Jurkat, Clone E6-1 (cell line): ENCODE measurements around the gene TNFAIP2.
A peak's percentile ranks its signal among the peaks of the same experiment; 100 is the strongest.
"Not testable (repeated sequence)": the region's sequence is repeated elsewhere in the genome, so short reads cannot be mapped to it uniquely, and the experiment has no call there.

Source experiments
- DNase-seq: peaks from one replicate; pipeline ENCODE4 v3.0.0-alpha.2; 2011; ENCODE audit warnings: low read depth, low spot score
- H3K4me3 ChIP-seq: 2 replicates; pipeline ENCODE4 v1.5.1; 2011; ENCODE audit warnings: mild to moderate bottlenecking, low read length, control low read depth, moderate library complexity

TNFAIP2 gene

DNA sequence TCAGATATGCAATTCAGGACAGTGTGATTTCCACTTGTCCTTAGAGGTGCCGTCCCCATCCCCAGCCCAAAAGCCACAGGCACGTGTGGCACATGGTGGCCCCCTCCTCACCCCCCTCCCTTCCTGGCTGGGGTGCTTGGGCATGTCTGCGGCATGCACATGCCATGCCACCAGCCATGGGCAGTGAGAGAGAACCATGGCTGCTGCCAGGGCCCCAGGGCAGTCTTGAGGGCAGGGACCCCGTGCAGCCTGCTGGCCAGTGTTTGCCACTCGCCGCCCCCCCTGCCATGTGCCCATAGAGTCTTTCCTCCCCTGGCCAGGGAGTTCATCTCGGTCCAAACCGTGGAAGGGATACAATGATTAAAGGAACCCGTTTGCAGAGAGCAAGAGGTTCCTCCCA lies 41.5 kb downstream of the TNFAIP2 start:
- H3K4me3 ChIP-seq, result no peak overlapping the region
- no peak for DNase-seq

DNA sequence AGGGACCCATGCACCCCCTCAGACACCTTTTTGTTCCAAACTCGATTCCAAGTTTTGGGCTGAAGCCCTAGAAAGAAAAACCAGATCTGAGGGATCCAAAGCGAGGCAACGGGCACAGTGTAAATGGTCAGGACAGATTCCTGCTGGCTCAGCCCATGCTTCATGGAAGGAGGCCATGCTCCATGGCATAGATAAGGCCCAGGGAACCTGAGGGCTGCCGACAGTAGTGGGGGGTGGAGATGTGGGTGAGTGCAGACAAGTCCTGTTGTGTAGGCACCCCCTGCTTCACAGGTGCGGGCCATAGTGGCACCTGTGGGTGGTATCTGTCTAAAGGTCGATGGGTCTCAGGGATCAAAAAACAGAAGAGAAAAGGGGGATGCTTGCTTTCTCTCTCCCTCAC lies 42.1 kb downstream of the TNFAIP2 start:
- no peak for DNase-seq
- no peak overlapping the region for H3K4me3 ChIP-seq

DNA sequence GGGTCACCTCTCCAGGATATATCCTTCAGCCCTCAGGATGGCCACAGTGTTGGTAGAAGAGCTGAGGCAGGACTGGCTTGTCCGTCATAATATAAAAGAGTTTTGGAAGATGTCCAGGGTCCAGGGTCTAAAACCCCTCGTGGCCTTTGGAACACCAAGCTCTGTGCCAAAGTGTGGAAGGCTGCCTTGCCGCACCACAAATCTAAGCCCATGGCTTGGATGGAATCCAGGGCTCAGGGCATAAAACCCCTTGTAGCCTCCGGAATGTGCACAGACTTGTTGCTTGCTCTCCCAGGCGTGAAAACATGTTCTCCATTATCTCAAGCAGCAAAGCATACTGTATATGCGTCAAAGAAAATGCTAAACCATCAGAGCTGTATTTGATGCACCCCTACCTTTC lies 46.7 kb downstream of the TNFAIP2 start:
- no peak overlapping the region for H3K4me3 ChIP-seq
- DNase-seq, result no peak

DNA sequence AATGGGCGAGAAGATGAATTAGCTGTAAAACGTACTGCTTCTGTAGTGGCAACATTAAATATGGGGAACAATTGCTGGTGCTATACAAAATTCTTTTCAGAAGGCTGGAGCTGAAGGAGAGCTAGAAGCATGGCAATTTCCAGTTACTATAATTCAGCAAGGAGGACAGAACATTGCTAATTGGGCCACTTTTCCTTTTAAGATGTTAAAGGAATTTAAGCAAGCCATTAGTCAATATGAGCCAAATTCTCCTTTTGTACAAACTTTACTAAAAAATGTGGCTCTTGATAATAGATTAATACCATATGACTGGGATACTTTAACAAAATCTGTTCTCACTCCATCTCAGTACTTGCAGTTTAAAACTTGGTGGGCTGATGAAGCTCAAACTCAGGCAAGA lies 47.9 kb downstream of the TNFAIP2 start:
- not testable (repeated sequence) for H3K4me3 ChIP-seq, DNase-seq

DNA sequence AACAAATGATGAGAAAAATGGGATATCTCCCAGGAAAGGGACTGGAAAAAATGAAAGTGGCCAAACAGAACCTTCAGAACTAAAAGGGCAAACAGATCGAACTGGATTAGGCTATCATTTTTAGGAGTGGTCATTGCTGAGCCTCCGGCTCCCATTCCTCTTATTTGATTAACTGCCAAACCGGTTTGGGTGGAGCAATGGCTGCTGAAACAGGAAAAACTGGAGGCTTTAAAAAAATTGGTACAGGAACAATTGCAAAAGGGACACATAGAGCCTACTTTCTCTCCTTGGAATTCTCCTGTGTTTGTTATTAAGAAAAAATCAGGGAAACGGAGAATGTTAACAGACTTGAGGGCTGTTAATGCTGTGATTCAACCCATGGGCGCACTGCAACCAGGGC lies 49.7 kb downstream of the TNFAIP2 start:
- DNase-seq, result no peak

DNA sequence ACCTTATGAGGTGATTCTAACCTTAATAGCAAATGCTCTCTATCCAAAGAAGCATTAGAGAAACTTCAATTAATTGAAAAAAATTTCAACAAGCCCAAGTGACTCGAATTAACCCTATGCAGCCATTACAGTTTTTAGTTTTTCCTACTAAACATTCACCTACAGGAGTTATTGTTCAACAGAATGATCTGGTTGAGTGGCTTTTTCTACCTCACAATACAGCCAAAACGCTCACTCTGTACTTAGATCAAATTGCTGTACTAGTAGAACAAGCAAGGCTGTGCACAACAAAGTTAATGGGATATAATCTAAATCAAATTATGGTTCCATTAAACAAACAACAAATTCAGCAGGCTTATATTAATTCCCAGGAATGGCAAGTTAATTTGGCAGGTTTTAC lies 50.6 kb downstream of the TNFAIP2 start:
- H3K4me3 ChIP-seq, DNase-seq: not testable (repeated sequence)

More for the DNA sequence above, 49.7 kb downstream of the TNFAIP2 start:
- no peak overlapping the region for H3K4me3 ChIP-seq

DNA sequence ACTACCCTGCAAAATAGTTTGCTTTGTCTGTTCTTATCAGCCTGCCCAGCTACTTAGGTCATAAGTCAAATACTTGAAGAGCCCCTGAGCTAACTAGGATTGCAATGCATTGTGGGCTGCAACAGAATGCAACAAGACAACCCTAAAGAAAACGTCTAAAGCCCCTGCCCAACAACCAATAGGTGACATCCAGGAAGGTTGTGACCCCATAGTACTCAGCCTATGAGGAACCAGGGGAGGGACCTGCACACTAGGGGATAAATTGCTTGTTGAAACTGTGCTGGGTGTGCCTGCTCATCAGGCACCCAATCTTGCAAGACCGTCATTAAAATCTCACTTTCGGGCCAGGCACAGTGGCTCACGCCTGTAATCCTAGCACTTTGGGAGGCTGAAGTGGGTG lies 52.9 kb downstream of the TNFAIP2 start:
- H3K4me3 ChIP-seq, result not testable (repeated sequence)
- DNase-seq, result peak; percentile 39

DNA sequence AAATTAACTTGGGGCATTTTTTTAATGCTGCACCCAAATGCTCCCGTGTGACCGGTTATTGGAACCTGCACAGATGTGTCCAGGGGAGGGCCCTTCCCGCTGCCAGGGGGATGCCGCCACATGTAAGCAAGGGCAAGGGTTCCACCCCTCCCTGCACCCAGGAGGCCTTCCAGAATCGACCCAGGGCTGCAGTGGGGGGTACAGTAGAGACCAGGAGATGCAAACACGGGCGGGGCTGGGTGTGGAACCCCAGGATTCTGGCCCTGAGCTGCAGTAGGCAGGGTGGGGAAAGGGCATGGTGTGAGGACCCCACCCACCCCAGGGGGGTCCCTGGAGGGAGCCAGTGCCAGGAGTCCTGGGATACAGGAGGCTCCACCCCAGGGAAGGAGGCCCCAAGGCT lies 54.1 kb downstream of the TNFAIP2 start:
- DNase-seq, result no peak

DNA sequence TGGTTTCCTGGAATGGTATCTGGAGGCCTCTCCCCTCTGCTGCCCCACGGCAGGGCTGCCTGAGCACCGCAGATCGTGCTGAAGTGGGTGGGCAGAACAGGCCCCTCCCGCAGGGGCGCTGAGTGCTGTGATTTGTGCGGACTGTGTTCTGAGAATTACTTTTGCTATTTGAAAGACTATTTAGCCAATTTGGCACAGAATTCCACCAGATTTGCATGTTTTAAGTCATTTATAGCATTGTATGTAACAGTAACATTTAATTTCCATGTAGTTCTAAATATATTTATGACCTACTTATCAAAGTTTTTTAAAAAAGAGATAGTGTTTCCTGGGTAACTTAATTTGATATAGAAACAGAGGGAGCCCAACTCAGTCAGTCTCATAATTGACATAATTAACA lies 55.3 kb downstream of the TNFAIP2 start:
- no peak overlapping the region for H3K4me3 ChIP-seq
- DNase-seq, result no peak

More for the DNA sequence above, 54.1 kb downstream of the TNFAIP2 start:
- H3K4me3 ChIP-seq, result no peak overlapping the region

DNA sequence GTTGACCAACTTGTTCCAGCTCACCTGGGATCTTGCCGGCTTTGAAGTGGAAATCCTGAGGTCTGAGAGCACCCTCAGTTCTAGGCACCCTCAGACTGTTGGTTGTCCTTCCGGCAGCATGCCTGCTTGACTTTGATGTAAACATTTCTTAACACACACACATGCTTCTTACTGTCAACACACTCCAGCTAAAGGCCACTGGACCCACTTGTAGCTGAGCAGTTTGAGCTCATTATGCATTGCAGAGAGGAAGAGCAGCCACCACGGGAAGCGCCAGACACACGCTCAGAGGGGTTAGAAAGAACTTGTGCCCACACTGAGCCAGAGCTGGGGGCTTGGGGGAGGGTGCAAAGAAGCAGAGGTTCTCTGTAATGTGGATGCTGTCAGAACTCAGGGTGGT lies 55.8 kb downstream of the TNFAIP2 start:
- peak; percentile 31 for DNase-seq
- H3K4me3 ChIP-seq, result no peak overlapping the region

DNA sequence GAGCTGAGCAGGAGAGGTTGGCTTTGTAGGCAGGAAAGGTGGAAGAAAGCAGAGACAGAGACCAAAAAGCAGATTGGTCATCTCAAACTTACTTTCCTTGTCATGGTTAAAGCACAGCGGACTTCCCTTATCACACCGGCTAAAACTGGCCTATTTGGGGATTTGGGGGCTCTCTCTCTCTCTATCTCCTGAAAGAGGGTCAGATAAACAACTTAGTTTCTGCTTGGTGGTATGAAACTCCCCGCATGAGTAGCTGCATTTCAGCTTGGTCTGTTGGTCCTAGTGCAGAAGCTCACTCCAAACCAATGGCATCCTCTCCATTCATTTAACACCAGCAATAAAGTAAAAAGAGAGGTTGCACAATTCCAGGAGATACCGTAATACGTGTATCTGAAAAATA lies 57.1 kb downstream of the TNFAIP2 start:
- no peak for DNase-seq
- H3K4me3 ChIP-seq, result no peak overlapping the region

DNA sequence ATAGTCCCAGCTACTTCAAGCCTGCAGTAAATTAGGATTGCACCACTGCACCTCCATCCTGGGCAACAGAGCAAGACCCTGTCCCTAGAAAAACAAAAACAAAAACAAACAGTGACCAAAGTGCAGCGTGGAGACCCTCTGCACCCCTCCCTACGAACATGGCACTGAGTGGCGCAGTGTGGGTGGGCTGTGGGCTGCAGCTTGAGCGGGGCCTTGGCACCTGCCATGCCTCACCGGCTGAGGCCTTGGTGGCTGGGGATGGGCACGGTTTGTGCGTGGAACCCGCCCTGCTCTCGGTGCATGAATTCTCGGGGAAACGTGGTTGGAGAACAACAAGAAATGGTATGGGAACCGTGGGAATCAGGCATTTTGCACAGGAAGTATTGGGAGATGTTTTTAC lies 60.8 kb downstream of the TNFAIP2 start:
- H3K4me3 ChIP-seq, result no peak overlapping the region
- no peak for DNase-seq

DNA sequence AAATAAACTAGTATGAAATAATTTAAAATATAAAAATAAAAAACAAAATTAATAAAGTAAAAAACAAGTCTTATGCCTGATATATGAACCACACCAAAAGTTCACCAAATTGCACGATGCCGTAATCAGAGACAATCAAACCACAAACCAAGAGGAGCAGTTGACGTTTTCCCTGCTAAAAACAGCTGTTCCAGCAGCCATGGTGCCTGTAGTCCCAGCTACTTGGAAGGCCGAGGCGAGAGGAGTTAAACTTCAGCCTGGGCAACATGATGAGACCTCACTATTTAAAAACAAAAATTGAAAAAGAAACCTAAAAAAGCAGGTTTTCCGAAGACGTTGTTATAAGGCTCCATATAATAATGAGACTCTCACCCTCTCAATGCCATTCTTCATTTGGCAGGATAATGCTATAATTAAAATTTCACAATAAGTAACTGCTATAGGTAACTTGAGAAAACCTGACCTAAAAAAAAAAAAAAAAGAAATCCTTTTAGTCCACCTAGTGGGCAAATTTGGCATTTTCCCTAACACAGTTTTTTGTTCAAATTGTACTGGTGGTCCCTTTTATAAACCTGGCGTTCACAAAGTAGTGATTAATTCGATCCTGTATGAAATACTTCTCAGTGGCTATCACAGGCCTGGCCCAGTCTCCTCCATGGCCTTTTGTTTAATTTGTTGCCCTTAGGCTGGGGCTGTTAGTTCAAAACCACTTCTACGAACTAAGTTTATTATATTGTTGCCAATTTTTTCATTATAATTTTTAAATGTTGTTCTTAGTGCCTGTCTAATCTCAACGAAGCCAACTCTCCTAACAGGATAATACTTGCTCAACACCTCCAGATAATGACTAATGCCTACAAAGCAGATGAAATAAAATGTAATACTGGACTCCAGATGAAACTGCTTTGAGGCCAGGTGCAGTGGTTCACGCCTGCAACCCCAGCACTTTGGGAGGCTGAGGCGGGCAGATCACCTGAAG lies 62.1 kb downstream of the TNFAIP2 start:
- peak; percentile 51 for DNase-seq
- no peak overlapping the region for H3K4me3 ChIP-seq

DNA sequence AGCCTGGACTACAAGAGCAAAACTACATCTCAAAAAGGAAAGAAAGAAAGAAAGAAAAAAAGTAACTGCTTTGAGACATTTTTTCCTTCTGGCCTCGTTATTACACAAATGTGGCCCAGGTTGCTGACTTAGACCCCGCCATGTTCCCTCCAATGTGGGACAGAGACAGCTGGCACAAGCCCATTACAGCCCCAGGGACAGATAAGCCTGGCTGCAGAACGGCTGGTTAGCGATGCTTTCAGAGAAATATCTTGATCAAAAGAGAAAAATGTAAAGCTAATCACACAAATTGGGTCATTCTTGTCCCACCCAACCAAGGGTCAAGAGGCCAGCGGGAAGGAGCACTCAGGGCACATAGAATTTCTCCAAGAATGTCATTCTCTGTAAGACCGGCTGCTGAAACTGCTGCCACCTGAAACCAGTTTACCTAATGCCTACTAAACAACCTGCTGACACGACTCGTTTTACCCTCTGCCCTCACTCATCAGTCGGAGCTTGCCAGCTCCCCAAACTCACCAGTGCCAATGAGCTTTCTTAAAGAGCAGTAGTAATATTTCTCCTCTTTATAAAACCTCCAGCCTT lies 63.1 kb downstream of the TNFAIP2 start:
- no peak overlapping the region for H3K4me3 ChIP-seq
- no peak for DNase-seq
